ENCODE measurements around the gene SPTLC1.

GRCh38 chr9:91992461-91993041, 122.7 kb downstream of the SPTLC1 start:
- TF ChIP-seq CTCF (IDR thresholded peaks at IDR 0.05; ENCODE audit: low read depth, low read length) (no peak), POLR2A (IDR thresholded peaks at IDR 0.05; ENCODE audit: extremely low read depth, insufficient read length) (no peak)

All from NB4 (cell line).